ENCODE data around the gene THEMIS2.

THEMIS2 gene

DNA sequence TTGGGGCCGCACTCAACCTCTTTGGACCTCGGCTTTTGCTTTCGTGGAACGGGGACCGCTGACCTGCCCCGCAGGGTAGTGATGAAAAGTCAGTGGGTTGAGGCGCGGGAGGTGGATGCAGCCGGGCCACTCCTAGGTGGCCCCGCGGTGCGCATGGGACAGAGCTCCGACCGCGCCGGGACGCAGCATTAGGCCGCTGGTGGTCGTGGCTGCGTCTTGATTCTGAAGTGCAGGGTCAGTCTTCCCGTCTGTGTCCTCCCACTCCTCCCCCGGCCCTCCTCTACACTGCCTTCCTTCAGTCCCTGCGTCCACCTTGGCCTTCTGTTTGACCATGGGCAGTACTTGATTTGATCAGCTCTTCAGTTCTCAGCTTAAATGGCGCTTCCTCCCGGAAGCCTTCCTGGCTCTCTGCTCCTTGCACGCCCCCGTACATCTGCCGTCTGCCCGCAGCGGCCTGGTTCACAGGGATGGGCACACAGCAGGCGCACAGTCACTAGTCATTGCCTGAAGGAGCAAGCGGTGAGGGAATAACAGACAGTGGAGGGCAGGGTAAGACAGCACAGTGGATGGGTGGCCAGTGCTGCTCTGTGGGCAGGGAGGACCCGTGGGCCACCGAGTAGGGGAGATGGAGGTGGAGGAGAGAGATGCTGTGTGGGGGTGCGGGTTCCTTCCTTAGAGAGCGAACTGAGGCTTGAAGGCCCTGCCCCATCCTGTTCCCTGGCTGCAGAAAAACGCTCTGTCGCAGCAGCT lies 633 bp downstream of the THEMIS2 start:
- ATAC-seq (ENCODE audit: low read depth) (peak; percentile 6; the same call in 2 of the 3 replicates), DNase-seq (ENCODE audit: low spot score) (peak; percentile 47)
- Histone ChIP-seq H3K27me3 (ENCODE audit: insufficient read depth, poor library complexity, severe bottlenecking) (no peaks in the 10 kb centered on the region), H3K9me3 (ENCODE audit: severe bottlenecking) (no peaks in the 10 kb centered on the region), H3K4me1 (ENCODE audit: insufficient read depth, poor library complexity, severe bottlenecking) (peaks cover 11% of the 10 kb centered on the region), H3K36me3 (ENCODE audit: low read depth) (no peaks in the 10 kb centered on the region), H3K27ac (ENCODE audit: poor library complexity, severe bottlenecking) (no peak overlapping the region), H3K4me3 (ENCODE audit: severe bottlenecking) (peak overlapping the region; percentile 41)
- TF ChIP-seq, protein P1, sequence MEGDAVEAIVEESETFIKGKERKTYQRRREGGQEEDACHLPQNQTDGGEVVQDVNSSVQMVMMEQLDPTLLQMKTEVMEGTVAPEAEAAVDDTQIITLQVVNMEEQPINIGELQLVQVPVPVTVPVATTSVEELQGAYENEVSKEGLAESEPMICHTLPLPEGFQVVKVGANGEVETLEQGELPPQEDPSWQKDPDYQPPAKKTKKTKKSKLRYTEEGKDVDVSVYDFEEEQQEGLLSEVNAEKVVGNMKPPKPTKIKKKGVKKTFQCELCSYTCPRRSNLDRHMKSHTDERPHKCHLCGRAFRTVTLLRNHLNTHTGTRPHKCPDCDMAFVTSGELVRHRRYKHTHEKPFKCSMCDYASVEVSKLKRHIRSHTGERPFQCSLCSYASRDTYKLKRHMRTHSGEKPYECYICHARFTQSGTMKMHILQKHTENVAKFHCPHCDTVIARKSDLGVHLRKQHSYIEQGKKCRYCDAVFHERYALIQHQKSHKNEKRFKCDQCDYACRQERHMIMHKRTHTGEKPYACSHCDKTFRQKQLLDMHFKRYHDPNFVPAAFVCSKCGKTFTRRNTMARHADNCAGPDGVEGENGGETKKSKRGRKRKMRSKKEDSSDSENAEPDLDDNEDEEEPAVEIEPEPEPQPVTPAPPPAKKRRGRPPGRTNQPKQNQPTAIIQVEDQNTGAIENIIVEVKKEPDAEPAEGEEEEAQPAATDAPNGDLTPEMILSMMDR (IDR thresholded peaks at IDR 0.05; ENCODE audit: poor library complexity, severe bottlenecking), result no peak

DNA sequence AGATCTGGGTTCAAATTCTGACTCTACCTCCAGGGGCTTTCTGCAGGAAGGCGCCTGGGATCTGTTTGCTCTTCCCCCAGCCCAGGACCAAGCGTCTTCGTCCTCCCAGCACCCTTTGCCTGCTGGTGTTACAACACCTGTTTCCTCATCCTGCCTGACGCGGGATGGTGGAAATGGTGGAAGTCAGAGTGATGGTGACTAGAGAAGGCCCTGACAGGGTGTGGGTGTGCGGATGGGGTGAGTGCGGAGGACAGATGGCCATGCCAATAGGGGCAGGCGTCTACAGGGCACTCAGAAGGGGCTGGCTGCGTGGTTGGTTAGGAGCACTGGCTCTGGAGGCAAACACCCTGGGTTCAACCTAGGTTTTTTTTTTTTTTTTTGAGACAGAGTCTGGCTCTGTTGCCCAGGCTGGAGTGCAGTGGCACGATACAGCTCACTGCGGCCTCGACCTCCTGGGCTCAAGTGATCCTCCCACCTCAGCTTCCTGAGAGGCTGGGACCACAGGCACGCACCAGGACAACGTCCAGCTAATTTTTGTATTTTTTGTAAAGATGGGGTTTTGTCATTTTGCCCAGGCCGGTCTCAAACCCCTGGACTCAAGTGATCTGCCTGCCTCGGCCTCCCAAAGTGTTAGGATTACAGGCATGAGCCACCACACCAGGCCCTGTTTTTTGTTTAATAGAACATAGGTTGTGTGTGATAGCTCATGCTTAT lies 1.5 kb downstream of the THEMIS2 start:
- Histone ChIP-seq H3K9me3 (ENCODE audit: severe bottlenecking) (no peaks in the 10 kb centered on the region), H3K4me1 (ENCODE audit: insufficient read depth, poor library complexity, severe bottlenecking) (peaks cover 8% of the 10 kb centered on the region), H3K4me3 (ENCODE audit: severe bottlenecking) (no peak overlapping the region)

DNA sequence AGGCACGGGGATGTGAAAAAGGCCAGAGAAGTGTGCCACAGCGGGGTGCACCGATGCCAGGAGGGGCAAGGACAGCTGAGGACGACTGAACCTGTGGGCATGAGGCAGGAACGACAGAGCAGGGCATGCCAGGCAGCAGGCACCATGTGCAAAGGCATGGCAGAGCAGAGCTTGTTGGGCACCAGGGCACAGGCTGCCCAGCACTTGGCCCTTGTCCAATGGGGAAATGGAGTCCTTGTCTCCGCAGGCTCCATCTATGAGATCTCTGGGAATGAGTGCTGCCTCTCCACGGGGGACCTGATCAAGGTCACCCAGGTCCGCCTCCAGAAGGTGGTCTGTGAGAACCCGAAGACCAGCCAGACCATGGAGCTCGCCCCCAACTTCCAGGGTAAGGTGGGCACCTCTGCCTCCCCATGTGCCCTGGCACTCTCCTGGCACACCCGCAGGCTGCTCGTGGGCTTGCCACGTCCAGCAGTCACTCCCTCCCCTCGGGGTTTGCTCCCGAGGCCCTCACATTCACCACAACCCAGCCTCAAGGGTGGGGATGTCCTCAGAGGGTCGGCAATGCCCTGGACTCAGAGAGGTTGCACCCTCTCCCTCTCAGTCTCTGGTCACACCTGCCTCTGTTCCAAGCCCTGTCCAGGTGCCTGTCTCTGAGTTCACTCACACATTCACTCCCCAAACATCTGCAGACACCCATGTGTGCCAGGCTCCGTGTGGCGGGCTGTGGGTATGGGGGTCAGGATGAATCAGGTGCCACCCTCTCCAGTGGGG lies 4.2 kb downstream of the THEMIS2 start:
- H3K27ac ChIP-seq (ENCODE audit: poor library complexity, severe bottlenecking), result no peak overlapping the region
- ATAC-seq (ENCODE audit: low read depth), result no peak
- no peaks in the 10 kb centered on the region for H3K9me3 ChIP-seq (ENCODE audit: severe bottlenecking)
- no peak overlapping the region for H3K4me3 ChIP-seq (ENCODE audit: severe bottlenecking)
- no peak for DNase-seq (ENCODE audit: low spot score)
- TF ChIP-seq, protein P1 (IDR thresholded peaks at IDR 0.05; ENCODE audit: poor library complexity, severe bottlenecking), result no peak
- peaks cover 8% of the 10 kb centered on the region for H3K4me1 ChIP-seq (ENCODE audit: insufficient read depth, poor library complexity, severe bottlenecking)
- H3K36me3 ChIP-seq (ENCODE audit: low read depth), result no peaks in the 10 kb centered on the region
- H3K27me3 ChIP-seq (ENCODE audit: insufficient read depth, poor library complexity, severe bottlenecking), result no peaks in the 10 kb centered on the region

More for the DNA sequence above, 1.5 kb downstream of the THEMIS2 start:
- no peak for DNase-seq (ENCODE audit: low spot score)
- TF ChIP-seq, protein P1 (IDR thresholded peaks at IDR 0.05; ENCODE audit: poor library complexity, severe bottlenecking), result no peak
- ATAC-seq (ENCODE audit: low read depth), result no peak
- Histone ChIP-seq H3K36me3 (ENCODE audit: low read depth) (no peaks in the 10 kb centered on the region), H3K27me3 (ENCODE audit: insufficient read depth, poor library complexity, severe bottlenecking) (no peaks in the 10 kb centered on the region), H3K27ac (ENCODE audit: poor library complexity, severe bottlenecking) (no peak overlapping the region)

DNA sequence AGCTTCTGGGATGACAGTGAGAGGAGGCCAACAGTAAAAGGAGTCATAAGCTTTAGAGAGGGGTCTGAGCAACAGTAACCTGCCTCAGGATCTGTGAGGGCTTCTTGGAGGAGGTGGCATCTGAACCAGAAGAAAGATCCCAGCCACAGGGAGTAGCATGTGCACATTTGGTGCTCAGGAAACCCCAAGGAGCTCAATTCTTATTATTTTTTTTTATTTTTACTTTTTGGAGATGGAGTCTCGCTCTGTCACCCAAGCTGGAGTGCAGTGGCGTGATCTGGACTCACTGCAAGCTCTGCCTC lies 4.7 kb downstream of the THEMIS2 start:
- Histone ChIP-seq H3K4me3 (ENCODE audit: severe bottlenecking) (no peak overlapping the region), H3K27ac (ENCODE audit: poor library complexity, severe bottlenecking) (no peak overlapping the region), H3K27me3 (ENCODE audit: insufficient read depth, poor library complexity, severe bottlenecking) (no peaks in the 10 kb centered on the region), H3K4me1 (ENCODE audit: insufficient read depth, poor library complexity, severe bottlenecking) (peaks cover 8% of the 10 kb centered on the region), H3K36me3 (ENCODE audit: low read depth) (no peaks in the 10 kb centered on the region), H3K9me3 (ENCODE audit: severe bottlenecking) (no peaks in the 10 kb centered on the region)
- DNase-seq (ENCODE audit: low spot score), result no peak
- TF ChIP-seq, protein P1 (IDR thresholded peaks at IDR 0.05; ENCODE audit: poor library complexity, severe bottlenecking), result no peak
- no peak for ATAC-seq (ENCODE audit: low read depth)

Data from RWPE2 (cell line).